Stimulated activated CD4-positive, alpha-beta T cell treated with anti-CD3 and anti-CD28 coated beads, Interleukin-1b, Interleukin-23, amount 100 ng/mL, for 24 hours (primary cell): Measurements from ENCODE around the gene MTR.

Source experiments
- DNase-seq, 4 experiments: peaks; one replicate each; pipeline ENCODE4 v3.0.0-alpha.2; 2020; ENCODE audit warnings: low read depth in 4 of 4, low spot score in 1 of 4

The MTR gene

DNA sequence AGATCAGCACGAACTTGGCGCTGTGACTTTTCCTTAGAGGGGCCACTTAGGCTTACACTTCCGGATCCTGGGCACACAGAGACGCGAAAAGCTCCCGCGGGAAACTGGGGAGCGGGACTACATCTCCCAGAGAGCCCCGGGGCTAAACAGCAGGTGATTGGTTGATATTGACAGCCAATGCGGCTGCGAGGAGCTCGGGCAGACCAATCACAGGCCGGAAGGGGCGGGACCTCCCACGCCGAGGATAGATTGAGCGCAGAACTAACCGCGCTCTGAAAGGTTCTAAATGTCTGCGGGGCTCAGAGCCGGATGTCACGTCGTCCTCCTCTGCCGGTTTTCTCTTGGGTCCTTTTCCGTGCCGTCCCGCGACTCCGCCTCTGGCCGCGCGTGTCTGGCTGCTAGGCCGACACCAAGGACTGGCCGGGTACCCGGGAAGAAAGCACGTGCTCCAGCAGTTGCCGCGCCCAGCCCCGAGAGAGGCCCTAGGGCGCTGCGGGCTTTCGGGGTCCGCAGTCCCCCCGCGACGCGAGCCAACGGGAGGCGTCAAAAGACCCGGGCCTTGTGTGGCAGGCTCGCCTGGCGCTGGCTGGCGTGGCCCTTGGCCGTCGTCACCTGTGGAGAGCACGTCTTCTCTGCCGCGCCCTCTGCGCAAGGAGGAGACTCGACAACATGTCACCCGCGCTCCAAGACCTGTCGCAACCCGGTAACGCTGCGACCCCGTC is at the start of gene MTR:
Gene MTR (plus strand): TSS at position 258 of the 722 bp plus-strand sequence. CDS start 412 bp downstream, at position 670.
- peak; percentile 85 to 95 (median 92) for DNase-seq

DNA sequence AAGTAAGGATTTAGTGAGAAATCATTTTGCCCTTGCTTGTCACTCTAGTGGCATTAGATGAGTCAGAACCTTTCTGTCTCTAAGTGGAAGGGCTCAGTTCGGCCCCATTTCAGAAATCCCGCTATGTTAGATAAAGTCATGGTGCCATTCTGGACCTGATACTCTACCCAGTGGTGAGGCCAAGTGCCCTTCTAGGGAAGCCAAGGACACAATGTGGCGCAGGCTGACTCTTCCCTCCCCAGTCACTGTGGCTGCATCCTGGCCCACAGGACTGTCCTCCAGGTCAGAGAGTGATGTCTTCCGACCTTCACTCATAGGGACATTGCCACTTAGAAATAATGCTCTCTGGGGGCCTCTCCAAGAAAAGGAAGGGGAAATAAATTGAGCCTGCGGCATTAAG is 48.3 kb upstream of the MTR start:
- no peak for DNase-seq

- DNase-seq = no peak
Observed at GRCh38 chr1:236747311-236747985, 47.6 kb upstream of the MTR start.

- DNase-seq = no peak
Observed at GRCh38 chr1:236748268-236748870, 46.7 kb upstream of the MTR start.

DNA sequence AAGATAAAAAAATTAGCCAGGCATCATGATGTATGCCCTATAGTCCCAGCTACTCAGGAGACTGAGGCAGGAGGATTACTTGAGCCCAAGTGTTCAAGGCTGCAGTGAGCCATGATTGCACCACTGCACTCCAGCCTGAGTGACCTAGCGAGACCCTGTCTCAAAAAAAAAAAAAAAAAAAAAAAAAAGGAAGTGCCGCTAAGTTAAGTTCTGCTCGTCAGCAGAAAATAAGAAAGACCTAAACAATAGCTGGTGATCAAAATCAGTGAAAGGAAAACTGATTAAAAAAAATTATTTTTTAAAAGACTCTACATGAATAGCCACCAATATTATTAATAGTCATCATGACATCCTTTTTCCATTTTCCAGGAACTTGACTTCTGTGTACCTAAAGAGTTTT is 44.2 kb upstream of the MTR start:
- no peak for DNase-seq

GRCh38 chr1:236751385-236751784 is 43.7 kb upstream of the MTR start:
- no peak for DNase-seq

- no peak for DNase-seq
Observed at GRCh38 chr1:236751935-236752334, 43.2 kb upstream of the MTR start.

GRCh38 chr1:236753516-236753915 is 41.6 kb upstream of the MTR start:
- no peak for DNase-seq

DNA sequence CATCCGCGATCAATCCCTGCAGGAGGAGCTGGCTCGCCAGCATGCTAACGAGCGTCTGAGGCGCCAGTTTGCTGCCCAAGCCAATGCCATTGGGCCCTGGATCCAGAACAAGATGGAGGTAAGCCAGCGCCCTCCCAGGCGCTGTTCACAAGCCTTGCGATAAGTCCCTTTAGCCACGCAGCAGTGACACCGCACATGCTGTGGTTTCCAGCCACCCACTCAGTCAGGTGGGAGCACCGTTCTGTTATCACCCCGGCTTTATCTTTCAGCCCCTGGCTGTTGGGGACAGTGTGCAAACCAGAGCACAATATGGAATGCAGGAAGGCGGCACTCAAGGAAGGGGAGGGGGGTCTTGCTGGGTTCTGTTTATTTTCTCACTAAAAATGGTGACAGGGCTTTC is 41.1 kb upstream of the MTR start:
- no peak for DNase-seq

GRCh38 chr1:236754525-236755210 is 40.4 kb upstream of the MTR start:
- no peak for DNase-seq

DNA sequence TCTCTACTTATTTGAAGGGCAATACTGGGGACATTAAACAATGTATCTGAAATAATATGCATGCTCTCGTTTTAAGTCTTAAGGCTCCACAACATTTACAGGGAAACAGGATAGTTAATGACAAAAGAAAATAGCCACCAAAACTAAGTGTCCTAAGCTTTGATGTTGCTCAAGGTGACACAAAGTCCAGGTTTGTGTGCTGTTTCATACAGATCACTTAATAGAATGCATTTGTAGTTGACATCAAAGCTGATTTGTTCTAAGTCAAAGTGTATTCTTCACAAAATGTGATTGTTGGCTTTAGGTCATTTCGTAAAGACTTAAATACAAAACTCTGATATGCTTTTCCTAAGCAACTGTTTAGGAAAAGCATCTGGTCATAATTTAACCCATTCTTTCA is 37.5 kb upstream of the MTR start:
- no peak for DNase-seq

DNA sequence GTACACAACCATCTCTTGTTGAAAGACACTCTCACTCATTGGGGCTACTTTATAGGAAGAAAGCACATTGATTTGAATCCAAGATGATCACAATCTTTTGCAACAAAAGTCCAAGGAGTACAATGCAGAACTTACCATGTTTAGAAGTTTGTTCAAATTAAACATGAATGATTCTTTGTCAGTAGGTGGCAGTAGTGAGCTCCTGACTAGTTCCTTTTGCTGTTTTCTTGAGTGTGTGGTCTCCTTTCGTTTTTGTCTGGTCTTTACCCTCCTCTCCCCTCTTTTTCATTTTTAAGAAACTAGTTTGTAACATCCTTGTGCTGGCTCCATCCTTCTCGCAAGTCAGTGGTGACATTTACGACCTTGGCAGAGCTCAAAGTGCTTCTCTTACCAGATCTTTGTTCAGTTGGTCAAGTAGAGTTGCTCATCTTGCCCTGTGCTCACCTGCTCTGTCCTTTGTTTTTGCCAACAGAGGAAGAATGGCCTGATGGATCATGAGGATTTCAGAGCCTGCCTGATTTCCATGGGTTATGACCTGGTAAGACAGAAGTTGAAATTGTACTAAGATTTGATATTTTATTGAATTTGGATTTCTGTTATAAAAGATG is 35.7 kb upstream of the MTR start:
- no peak for DNase-seq

DNA sequence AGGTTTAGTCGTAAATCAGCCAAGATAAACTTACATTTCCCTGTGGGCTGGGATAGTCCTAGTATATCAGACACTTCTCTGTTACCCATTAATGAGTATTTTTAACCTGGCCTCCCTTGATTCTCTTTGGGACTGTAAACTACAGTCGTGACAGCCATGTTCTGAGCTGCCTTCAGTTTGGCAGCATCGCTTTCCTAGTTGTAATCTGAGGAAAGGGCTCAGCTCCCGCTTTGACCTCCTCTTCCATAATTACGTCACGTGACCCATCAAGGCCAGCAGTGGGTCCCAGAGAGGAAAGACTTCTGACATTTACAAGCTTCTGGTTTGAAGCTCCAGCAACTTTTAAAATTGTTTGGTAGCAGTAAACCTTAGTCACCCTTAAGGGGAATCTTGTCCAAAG is 34.6 kb upstream of the MTR start:
- no peak for DNase-seq

- DNase-seq = no peak
Observed at GRCh38 chr1:236760986-236761385, 34.1 kb upstream of the MTR start.

DNA sequence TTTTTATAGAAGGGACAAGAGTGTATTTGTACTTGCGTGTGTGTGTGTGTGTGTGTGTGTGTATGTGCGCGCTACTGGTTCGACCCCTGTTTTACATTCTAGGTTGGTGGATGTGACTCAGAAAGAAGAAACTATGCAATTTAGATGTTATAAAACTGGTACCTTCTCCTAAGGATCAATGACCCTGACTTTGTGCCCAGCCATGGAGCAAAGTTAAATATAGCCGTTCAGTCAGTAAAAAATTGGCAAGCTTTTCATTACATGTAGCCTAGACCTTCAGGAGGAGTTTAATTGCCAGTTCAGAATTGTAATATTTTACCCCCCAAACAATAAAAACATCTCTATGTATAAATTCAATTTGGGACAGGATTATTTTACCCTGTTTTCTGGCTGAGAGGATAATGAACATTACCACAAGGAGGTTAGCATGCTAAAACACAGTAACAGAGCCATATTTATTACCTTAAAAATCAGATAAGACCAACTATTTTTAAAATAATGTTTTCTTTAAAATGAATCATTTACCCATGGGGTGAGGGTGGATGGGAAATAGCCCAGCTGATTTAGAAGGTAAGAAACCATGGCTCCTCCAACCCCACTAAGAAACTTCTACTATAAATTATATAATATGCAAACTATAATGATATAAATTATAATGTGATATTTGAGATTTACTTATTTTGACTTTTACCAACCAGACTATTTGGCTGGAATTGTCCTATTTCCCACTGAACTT is 33.5 kb upstream of the MTR start:
- DNase-seq = no peak

DNA sequence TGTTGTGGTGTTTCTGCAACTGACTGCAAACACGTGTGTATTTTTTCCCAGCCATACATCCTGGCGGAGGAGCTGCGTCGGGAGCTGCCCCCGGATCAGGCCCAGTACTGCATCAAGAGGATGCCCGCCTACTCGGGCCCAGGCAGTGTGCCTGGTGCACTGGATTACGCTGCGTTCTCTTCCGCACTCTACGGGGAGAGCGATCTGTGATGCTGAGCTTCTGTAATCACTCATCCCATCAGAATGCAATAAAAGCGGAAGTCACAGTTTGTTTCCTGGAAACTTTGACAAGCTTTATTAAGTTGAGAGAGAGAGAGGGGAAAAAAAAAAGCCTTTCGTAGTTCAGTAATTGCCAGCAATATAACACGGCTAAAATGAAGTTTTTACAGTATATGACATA is 32.7 kb upstream of the MTR start:
- DNase-seq = no peak

GRCh38 chr1:236765831-236766230 is 29.3 kb upstream of the MTR start:
- no peak for DNase-seq

GRCh38 chr1:236766506-236766905 is 28.6 kb upstream of the MTR start:
- no peak for DNase-seq

DNA sequence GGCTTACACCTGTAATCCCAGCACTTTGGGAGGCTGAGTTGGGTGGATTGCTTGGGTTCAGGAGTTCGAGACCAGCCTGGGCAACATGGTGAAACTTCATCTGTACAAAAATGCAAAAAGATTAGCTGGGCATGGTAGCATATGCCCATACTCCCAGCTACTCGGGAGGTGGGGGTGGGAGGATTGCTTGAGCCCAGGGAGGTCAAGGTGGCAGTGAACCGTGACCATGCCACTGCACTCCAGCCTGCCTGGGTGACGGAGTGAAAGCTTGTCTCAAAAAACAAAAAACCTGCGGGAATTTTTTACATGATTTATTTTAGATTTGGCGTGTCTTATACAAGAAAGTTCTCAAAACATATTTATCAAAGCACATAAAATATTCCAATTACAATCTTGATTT is 27.8 kb upstream of the MTR start:
- no peak for DNase-seq

DNA sequence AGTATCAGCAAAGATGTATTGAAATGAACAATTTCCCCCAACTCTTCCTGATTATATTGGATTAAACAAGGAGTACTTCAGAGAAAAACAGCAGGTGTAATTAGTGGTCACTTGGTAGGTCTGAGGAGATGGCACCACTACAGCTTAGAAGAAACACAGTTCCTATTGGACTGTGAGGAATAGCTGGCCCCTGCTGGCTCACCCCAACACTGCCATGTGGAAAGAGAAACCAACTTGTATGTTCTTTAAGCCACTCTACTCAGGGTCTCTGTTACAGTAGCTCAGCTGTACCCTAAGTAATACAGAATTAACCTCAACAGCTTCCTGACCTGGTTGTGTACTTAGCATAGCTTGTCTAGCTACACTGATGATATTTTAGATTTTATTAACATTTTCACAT is 26.5 kb upstream of the MTR start:
- no peak for DNase-seq

- no peak for DNase-seq
Observed at GRCh38 chr1:236773919-236774318, 21.2 kb upstream of the MTR start.
